Trophoblast cell (in vitro differentiated cells and primary cell): ENCODE results near the gene RGS9.

Experiments
- DNase-seq, 2 donors: peaks; one replicate each; pipeline ENCODE4 v3.0.0-alpha.2; 2016
- H2AFZ ChIP-seq: 2 replicates; pipeline ENCODE4 v1.6.1; 2013; ENCODE audit warnings: low read length, moderate library complexity, mild to moderate bottlenecking; ENCODE audit not compliant: insufficient read depth, poor library complexity
- H2AK5ac ChIP-seq: 2 replicates; pipeline ENCODE4 v1.6.1; 2013; ENCODE audit warnings: mild to moderate bottlenecking, low read length
- H2BK120ac ChIP-seq: 2 replicates; pipeline ENCODE4 v1.6.1; 2013; ENCODE audit warnings: low read length, mild to moderate bottlenecking, moderate library complexity; ENCODE audit not compliant: insufficient read depth, poor library complexity
- H2BK12ac ChIP-seq: 2 replicates; pipeline ENCODE4 v1.6.1; 2013; ENCODE audit warnings: mild to moderate bottlenecking, low read length, moderate library complexity
- H2BK5ac ChIP-seq: 2 replicates; pipeline ENCODE4 v1.6.1; 2013; ENCODE audit warnings: low read length, low read depth, moderate library complexity, mild to moderate bottlenecking; ENCODE audit not compliant: poor library complexity
- H3K14ac ChIP-seq: 2 replicates; pipeline ENCODE4 v1.6.1; 2013; ENCODE audit warnings: mild to moderate bottlenecking, low read length
- H3K18ac ChIP-seq: 2 replicates; pipeline ENCODE4 v1.6.1; 2013; ENCODE audit warnings: mild to moderate bottlenecking, low read length
- H3K23ac ChIP-seq: 2 replicates; pipeline ENCODE4 v1.6.1; 2013; ENCODE audit warnings: low read length
- H3K27ac ChIP-seq: 2 replicates; pipeline ENCODE4 v1.5.1; 2013; ENCODE audit warnings: low read depth, mild to moderate bottlenecking, inconsistent platforms, low read length, moderate library complexity
- H3K27me3 ChIP-seq: 2 replicates; pipeline ENCODE4 v1.6.1; 2013; ENCODE audit warnings: inconsistent platforms, mild to moderate bottlenecking, low read length, moderate library complexity; ENCODE audit not compliant: insufficient read depth
- H3K36me3 ChIP-seq, 2 experiments: 1 replicate in 1 of 2; 2 replicates in 1 of 2; pipeline ENCODE4 v1.6.1; 2013; ENCODE audit warnings: low read length in 2 of 2, mild to moderate bottlenecking in 2 of 2, moderate library complexity in 1 of 2; ENCODE audit not compliant: insufficient read depth in 2 of 2, control insufficient read depth in 1 of 2
- H3K4ac ChIP-seq: 2 replicates; pipeline ENCODE4 v1.6.1; 2013; ENCODE audit warnings: low read depth, mild to moderate bottlenecking, low read length, moderate library complexity
- H3K4me1 ChIP-seq, 2 experiments: 1 replicate in 1 of 2; 2 replicates in 1 of 2; pipeline ENCODE4 v1.6.1; 2013; ENCODE audit warnings: low read length in 2 of 2, mild to moderate bottlenecking in 2 of 2, moderate library complexity in 1 of 2; ENCODE audit not compliant: insufficient read depth in 2 of 2, control insufficient read depth in 1 of 2
- H3K4me2 ChIP-seq: 2 replicates; pipeline ENCODE4 v1.6.1; 2013; ENCODE audit warnings: inconsistent platforms, mild to moderate bottlenecking, low read length, moderate library complexity
- H3K4me3 ChIP-seq: 2 replicates; pipeline ENCODE4 v1.5.1; 2013; ENCODE audit warnings: mild to moderate bottlenecking, low read depth, low read length, inconsistent platforms
- H3K79me1 ChIP-seq: one replicate; pipeline ENCODE4 v1.6.1; 2013; ENCODE audit warnings: low read length
- H3K79me2 ChIP-seq: 2 replicates; pipeline ENCODE4 v1.6.1; 2013; ENCODE audit warnings: low read length, mild to moderate bottlenecking; ENCODE audit not compliant: control insufficient read depth, insufficient read depth, poor library complexity
- H3K9ac ChIP-seq: 2 replicates; pipeline ENCODE4 v1.6.1; 2013; ENCODE audit warnings: mild to moderate bottlenecking, low read length
- H3K9me3 ChIP-seq: 2 replicates; pipeline ENCODE4 v1.6.1; 2013; ENCODE audit warnings: low read depth, mild to moderate bottlenecking, control low read depth, inconsistent platforms, low read length; ENCODE audit not compliant: insufficient read depth
- H4K12ac ChIP-seq: 2 replicates; pipeline ENCODE4 v1.6.1; 2013; ENCODE audit warnings: low read depth, mild to moderate bottlenecking, low read length, moderate library complexity
- H4K8ac ChIP-seq: 2 replicates; pipeline ENCODE4 v1.6.1; 2013; ENCODE audit warnings: low read depth, mild to moderate bottlenecking, low read length, moderate library complexity
- H4K91ac ChIP-seq: one replicate; pipeline ENCODE4 v1.6.1; 2013; ENCODE audit warnings: low read depth, mild to moderate bottlenecking, low read length, moderate library complexity
- WGBS: extraction: QIAGEN DNeasy Blood & Tissue Kit; methylation state at CpG from one replicate; pipeline ENCODE4 v1.1.7; 2013; ENCODE audit warnings: missing lambda C conversion rate; ENCODE audit not compliant: insufficient read length, insufficient coverage; ENCODE audit errors: extremely low coverage; 5-methylcytosine and 5-hydroxymethylcytosine counted together

The RGS9 gene

GRCh38 chr17:65170839-65171238 lies 33.7 kb downstream of the RGS9 start:
- Histone ChIP-seq H3K4me2 (no peak overlapping the region), H3K23ac (no peak overlapping the region), H4K91ac (no peak overlapping the region), H3K27me3 (no peaks in the 10 kb centered on the region), H3K27ac (no peak overlapping the region), H3K4ac (no peak overlapping the region), H3K4me1 (no peaks in the 10 kb centered on the region), H2BK5ac (no peak overlapping the region), H3K4me3 (no peak overlapping the region), H3K79me1 (no peaks in the 10 kb centered on the region), H3K79me2 (no peaks in the 10 kb centered on the region), H2BK120ac (no peak overlapping the region), H4K8ac (no peak overlapping the region), H2BK12ac (no peak overlapping the region), H3K14ac (no peak overlapping the region), H3K36me3 (no peaks in the 10 kb centered on the region), H4K12ac (no peak overlapping the region), H3K18ac (no peak overlapping the region), H3K9me3 (peaks cover 2% of the 10 kb centered on the region), H2AK5ac (no peak overlapping the region), H3K9ac (no peak overlapping the region), H2AFZ (no peak overlapping the region)
- no CpG with 5 or more reads among the region's 10 CpGs for whole genome bisulfite sequencing
- no peak for DNase-seq

DNA sequence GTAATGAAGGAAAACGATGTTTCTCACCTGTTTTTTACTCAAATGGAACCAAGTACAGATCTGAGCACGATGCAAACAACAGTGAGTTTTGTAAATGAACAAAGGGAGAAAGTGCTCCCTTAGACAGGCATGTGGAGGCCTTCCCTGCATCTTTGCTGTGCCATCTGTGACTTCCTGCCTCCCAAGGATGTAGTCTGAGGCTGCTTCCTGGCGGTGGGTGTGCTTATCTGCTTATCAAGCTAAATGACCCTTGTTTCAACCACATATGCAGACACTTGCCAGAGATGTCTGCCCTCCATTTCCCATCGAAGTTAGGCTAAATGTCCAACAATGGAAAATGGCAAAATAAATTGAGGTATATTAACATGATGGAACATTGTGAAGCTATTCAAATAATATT lies 34.6 kb downstream of the RGS9 start:
- H3K14ac ChIP-seq = no peak overlapping the region
- no peak overlapping the region for H3K9ac ChIP-seq
- WGBS = no CpG with 5 or more reads among the region's 4 CpGs
- no peak overlapping the region for H3K4ac ChIP-seq
- no peak overlapping the region for H3K4me3 ChIP-seq
- no peak overlapping the region for H4K12ac ChIP-seq
- no peak overlapping the region for H2AK5ac ChIP-seq
- H3K4me2 ChIP-seq = no peak overlapping the region
- DNase-seq = no peak
- no peak overlapping the region for H2BK12ac ChIP-seq
- no peaks in the 10 kb centered on the region for H3K79me2 ChIP-seq
- no peak overlapping the region for H2BK120ac ChIP-seq
- no peaks in the 10 kb centered on the region for H3K36me3 ChIP-seq
- no peak overlapping the region for H2AFZ ChIP-seq
- no peak overlapping the region for H2BK5ac ChIP-seq
- no peak overlapping the region for H3K27ac ChIP-seq
- H4K8ac ChIP-seq = no peak overlapping the region
- no peak overlapping the region for H4K91ac ChIP-seq
- H3K4me1 ChIP-seq = no peaks in the 10 kb centered on the region
- no peaks in the 10 kb centered on the region for H3K27me3 ChIP-seq
- H3K79me1 ChIP-seq = no peaks in the 10 kb centered on the region
- no peak overlapping the region for H3K18ac ChIP-seq
- peaks cover 2% of the 10 kb centered on the region for H3K9me3 ChIP-seq
- no peak overlapping the region for H3K23ac ChIP-seq

DNA sequence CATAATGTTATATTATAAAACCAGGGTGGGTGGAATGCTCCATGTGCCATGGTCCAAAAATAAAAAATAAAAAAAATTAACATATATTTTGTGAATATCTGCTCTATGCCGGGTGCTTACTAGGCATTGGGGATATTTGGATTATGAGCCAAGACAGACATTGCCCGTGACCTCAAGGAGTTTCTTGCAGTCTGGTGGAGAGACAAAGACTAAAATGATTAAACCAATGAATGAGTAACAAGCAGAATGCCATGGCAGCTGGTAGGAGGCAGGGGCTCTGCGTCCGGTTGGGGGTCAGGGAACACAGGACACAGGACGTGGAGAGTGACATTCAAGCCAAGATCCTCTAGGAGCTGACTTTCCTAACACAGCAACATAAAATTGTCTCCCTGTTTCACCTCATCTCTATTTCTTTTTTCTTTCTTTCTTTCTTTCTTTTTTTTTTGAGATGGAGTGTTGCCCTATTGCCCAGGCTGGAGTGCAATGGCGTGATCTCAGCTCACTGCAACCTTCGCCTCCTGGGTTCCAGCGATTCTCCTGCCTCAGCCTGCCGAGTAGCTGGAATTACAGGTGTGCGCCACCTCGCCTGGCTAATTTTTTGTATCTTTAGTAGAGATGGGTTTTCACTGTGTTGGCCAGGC lies 35.4 kb downstream of the RGS9 start:
- H3K14ac ChIP-seq = no peak overlapping the region
- no peak overlapping the region for H4K12ac ChIP-seq
- H4K8ac ChIP-seq = no peak overlapping the region
- H3K9me3 ChIP-seq = peaks cover 3% of the 10 kb centered on the region
- H4K91ac ChIP-seq = no peak overlapping the region
- H2BK120ac ChIP-seq = no peak overlapping the region
- no peak overlapping the region for H2BK5ac ChIP-seq
- no peaks in the 10 kb centered on the region for H3K79me2 ChIP-seq
- no peak overlapping the region for H2BK12ac ChIP-seq
- no peaks in the 10 kb centered on the region for H3K4me1 ChIP-seq
- H3K9ac ChIP-seq = no peak overlapping the region
- no peak overlapping the region for H2AFZ ChIP-seq
- no CpG with 5 or more reads among the region's 11 CpGs for WGBS
- no peaks in the 10 kb centered on the region for H3K27me3 ChIP-seq
- no peak overlapping the region for H3K23ac ChIP-seq
- no peak overlapping the region for H3K4ac ChIP-seq
- no peak overlapping the region for H3K4me2 ChIP-seq
- no peak for DNase-seq
- H2AK5ac ChIP-seq = no peak overlapping the region
- H3K18ac ChIP-seq = no peak overlapping the region
- no peak overlapping the region for H3K27ac ChIP-seq
- H3K79me1 ChIP-seq = no peaks in the 10 kb centered on the region
- no peak overlapping the region for H3K4me3 ChIP-seq
- no peaks in the 10 kb centered on the region for H3K36me3 ChIP-seq

GRCh38 chr17:65173284-65173793 lies 36.2 kb downstream of the RGS9 start:
- no peak overlapping the region for H2AFZ ChIP-seq
- no peak overlapping the region for H3K18ac ChIP-seq
- H3K79me2 ChIP-seq = no peaks in the 10 kb centered on the region
- H3K27me3 ChIP-seq = no peaks in the 10 kb centered on the region
- H3K23ac ChIP-seq = no peak overlapping the region
- peaks cover 5% of the 10 kb centered on the region for H3K9me3 ChIP-seq
- no peak overlapping the region for H3K4me3 ChIP-seq
- H4K12ac ChIP-seq = no peak overlapping the region
- H3K14ac ChIP-seq = no peak overlapping the region
- H4K91ac ChIP-seq = no peak overlapping the region
- H2BK12ac ChIP-seq = no peak overlapping the region
- no peak overlapping the region for H3K27ac ChIP-seq
- no peaks in the 10 kb centered on the region for H3K4me1 ChIP-seq
- no CpG with 5 or more reads among the region's 12 CpGs for WGBS
- no peak overlapping the region for H2AK5ac ChIP-seq
- no peak overlapping the region for H2BK120ac ChIP-seq
- H3K79me1 ChIP-seq = no peaks in the 10 kb centered on the region
- H3K4me2 ChIP-seq = no peak overlapping the region
- no peaks in the 10 kb centered on the region for H3K36me3 ChIP-seq
- H3K9ac ChIP-seq = no peak overlapping the region
- no peak overlapping the region for H2BK5ac ChIP-seq
- no peak for DNase-seq
- H4K8ac ChIP-seq = no peak overlapping the region
- no peak overlapping the region for H3K4ac ChIP-seq
